GM12801 (cell line): ENCODE measurements around the gene SKAP1.

ENCODE experiments used
- TF ChIP-seq, protein P1 (sequence below): IDR thresholded peaks from one replicate; pipeline ENCODE4 v1.5.1; 2011; ENCODE audit warnings: control low read depth; ENCODE audit not compliant: insufficient read length; ENCODE audit errors: extremely low read depth

Gene SKAP1

DNA sequence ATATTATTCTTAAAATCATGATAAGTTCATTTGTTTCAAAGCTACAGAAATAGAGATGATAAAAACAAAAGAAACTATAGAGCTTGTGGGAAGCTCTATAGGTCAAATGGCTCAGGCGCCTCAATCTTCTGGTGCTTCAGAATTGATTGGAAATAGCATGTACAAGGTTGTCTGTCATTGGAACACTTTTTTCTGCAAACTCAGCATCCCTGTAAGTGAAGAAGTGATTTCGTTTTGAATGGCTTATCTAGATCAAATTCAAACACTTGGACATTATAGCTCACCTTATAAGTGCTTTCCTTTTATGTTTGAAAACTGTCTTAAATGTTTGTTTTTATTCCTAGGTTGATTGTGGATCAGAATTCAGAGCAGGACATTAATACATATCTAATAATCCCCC is 103.7 kb downstream of the SKAP1 start:
- TF ChIP-seq, protein P1, sequence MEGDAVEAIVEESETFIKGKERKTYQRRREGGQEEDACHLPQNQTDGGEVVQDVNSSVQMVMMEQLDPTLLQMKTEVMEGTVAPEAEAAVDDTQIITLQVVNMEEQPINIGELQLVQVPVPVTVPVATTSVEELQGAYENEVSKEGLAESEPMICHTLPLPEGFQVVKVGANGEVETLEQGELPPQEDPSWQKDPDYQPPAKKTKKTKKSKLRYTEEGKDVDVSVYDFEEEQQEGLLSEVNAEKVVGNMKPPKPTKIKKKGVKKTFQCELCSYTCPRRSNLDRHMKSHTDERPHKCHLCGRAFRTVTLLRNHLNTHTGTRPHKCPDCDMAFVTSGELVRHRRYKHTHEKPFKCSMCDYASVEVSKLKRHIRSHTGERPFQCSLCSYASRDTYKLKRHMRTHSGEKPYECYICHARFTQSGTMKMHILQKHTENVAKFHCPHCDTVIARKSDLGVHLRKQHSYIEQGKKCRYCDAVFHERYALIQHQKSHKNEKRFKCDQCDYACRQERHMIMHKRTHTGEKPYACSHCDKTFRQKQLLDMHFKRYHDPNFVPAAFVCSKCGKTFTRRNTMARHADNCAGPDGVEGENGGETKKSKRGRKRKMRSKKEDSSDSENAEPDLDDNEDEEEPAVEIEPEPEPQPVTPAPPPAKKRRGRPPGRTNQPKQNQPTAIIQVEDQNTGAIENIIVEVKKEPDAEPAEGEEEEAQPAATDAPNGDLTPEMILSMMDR: no peak

DNA sequence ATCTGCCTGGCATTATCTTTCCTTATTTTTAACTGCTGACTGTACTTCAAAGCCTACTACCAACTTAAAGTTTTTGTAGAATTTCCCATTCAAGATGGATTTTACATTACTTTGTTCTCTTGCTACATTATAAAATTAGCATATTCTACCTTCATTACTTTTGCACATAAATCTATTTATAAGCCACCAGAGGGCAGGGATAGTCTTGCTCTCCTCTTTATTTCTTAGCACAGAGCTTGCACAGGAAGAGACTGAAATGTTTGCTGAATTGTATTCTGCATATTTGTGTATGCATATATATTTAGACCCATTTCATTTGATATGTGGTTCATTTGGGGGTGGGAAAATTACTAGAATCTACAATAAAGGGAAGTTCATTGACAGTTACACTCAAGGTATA is 108.0 kb downstream of the SKAP1 start:
- TF ChIP-seq, protein P1: no peak

DNA sequence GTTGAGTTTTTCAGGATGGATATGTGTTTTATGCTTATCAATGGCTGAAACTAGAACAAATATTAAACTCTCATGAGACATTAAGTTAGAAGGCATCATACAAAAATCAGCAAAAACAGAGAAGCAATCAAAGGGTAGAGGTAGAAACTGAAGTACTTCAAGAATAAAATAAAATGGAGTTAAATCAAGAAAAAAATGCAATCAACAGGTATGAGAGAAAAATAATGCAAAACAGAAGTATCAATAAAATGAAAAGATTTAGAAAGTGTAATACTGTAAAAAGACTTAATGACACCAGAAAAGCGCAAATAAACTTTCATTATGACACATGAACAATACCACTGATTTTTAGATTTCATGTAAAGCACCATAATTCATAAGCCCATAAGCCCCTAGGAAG is 112.3 kb downstream of the SKAP1 start:
- TF ChIP-seq, protein P1: no peak

DNA sequence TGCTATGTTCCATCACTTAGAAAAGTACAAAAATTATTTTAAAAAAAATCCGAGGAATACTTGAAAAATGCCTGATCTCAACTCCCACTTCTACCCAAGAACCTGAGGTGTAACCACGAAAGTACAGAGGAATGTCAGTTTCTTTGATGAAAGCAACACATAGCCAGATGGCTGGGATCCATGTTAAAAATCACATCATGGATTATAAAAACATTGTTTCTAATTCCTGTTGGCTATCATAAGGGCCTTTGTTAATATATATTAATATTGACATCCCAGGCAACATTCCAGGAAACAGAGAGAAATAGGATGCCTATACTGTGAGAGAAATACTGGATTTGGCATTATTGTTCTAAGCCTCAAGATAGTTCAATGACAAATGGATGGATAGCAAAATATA is 115.3 kb downstream of the SKAP1 start:
- TF ChIP-seq, protein P1: no peak

DNA sequence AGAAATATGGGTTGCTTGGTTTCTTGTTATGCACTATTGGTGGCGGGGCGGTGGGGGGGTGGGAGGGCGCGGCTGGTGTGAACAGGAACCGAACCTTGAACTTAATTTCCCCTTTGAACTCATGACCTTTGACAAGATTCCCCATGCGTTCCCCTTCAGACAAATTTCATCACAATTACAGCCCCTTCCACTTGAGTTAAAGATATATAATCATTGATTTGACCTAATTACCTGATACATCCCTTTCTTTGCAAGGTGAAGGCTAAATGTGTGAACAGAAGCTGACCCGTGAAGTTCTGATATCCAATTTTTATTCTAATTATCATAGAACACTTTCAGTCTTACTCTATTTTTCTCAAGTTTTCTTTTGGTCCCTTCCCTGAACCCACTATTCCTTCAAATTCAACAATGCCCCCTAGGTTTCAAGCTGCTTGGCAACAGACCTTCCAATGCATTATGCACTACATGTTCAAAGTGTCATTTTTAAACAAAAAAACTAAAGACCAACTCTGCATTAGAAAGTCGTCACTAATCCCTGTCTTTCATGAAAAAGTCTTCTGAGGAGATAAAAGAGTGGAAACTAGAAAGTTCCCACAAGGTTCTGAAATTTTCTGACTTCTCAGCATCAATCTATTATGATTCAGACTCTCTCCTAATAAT is 116.8 kb downstream of the SKAP1 start:
- TF ChIP-seq, protein P1: no peak

DNA sequence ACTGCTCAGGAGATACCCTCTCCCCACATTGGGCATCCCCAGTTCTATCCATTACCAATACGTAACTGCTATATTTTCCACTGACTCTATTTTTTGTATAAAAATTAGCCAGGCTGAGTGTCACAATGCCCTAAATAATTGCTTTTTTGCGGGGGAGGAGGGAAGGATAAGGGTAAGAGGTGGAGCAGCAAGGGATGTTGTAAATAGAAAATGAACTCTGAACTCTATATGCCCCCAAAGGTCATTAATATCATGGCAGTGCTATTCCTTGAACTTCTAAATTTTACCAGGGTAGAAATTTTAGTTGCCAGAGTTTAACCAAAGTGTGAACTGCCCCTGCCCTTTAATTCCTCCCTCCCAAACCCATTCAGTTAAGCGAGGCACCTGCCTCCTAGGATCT is 118.7 kb downstream of the SKAP1 start:
- TF ChIP-seq, protein P1: no peak

DNA sequence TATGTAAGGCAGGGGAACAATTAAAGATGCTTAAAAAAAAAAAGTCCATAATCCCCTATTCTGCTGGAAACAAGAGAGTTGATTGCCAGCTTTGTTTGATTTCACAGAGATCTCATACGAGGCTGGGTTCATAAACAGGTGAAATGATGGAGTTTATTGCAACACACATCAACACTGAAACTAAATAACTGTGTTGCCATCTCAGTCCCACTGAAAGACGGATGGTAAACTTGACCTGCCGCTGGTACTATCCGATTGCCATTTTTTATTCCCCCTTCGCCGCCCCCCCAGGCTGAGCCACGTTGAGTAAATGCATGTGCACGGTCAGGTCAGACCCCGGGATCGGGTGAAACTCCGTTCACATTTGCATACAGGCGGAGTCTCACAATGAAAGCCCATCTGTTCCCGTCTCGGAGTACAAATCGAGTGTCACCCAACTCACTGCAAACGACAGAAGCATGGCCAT is 119.2 kb downstream of the SKAP1 start:
- TF ChIP-seq, protein P1: no peak
